ENCODE measurements around the gene COA3. TPM values are rescaled to one million over a fixed set of nuclear protein-coding genes. Genes with fewer than 3 reads are reported as not detected.

The COA3 gene
- total RNA-seq, 1 experiment from 2014 or later, result 74.2 TPM

- no CpG with 5 or more reads among the region's 2 CpGs for WGBS (ENCODE audit: extremely low coverage, insufficient read length, low lambda C conversion rate)
- TF ChIP-seq CTCF (conservative IDR thresholded peaks at IDR 0.05), result no peak
- Histone ChIP-seq H2BK15ac (ENCODE audit: low read depth, low read length) (no peak overlapping the region), H3K4ac (ENCODE audit: low read depth, low read length) (no peak overlapping the region), H3K79me1 (ENCODE audit: insufficient read depth, low read depth, low read length, poor library complexity, severe bottlenecking) (no peaks in the 10 kb centered on the region), H3K56ac (ENCODE audit: insufficient read length, low read depth, low read length) (no peak overlapping the region), H3K14ac (ENCODE audit: insufficient read depth, low read length) (no peak overlapping the region), H3K27ac (ENCODE audit: insufficient read length, low read depth, low read length) (no peak overlapping the region), H3K27me3 (ENCODE audit: insufficient read depth, low read length) (no peaks in the 10 kb centered on the region), H3T11ph (ENCODE audit: low read length) (no peak overlapping the region), H2BK120ac (ENCODE audit: low read depth, low read length, poor library complexity, severe bottlenecking) (no peak overlapping the region), H3K4me1 (ENCODE audit: insufficient read depth, low read length) (no peaks in the 10 kb centered on the region), H3K4me2 (ENCODE audit: insufficient read depth, insufficient read length, low read length) (no peak overlapping the region), H4K8ac (replicated peaks; ENCODE audit: insufficient read length, low read depth, low read length) (no peak overlapping the region), H3K9ac (ENCODE audit: extremely low read depth, insufficient read length, low read length) (no peak overlapping the region), H2BK20ac (ENCODE audit: low read depth, low read length, poor library complexity, severe bottlenecking) (no peak overlapping the region), H3K18ac (ENCODE audit: insufficient read length, low read depth, low read length) (no peak overlapping the region), H2AFZ (ENCODE audit: low read length) (no peak overlapping the region), H2AK5ac (ENCODE audit: insufficient read length, low read length) (no peak overlapping the region), H4K20me1 (ENCODE audit: control insufficient read depth, insufficient read depth, insufficient read length) (no peaks in the 10 kb centered on the region), H4K5ac (ENCODE audit: insufficient read length, low read depth, low read length) (no peak overlapping the region), H3K23me2 (ENCODE audit: insufficient read length, low read depth, low read length, poor library complexity, severe bottlenecking) (no peaks in the 10 kb centered on the region), H2BK12ac (ENCODE audit: insufficient read length, low read depth, low read length) (no peak overlapping the region), H3K9me3 (ENCODE audit: control insufficient read depth, low read depth, low read length) (no peaks in the 10 kb centered on the region), H2BK5ac (ENCODE audit: insufficient read length, low read length) (no peak overlapping the region), H3K79me2 (ENCODE audit: insufficient read depth, low read length) (no peaks in the 10 kb centered on the region), H4K91ac (ENCODE audit: insufficient read length, low read depth, low read length) (no peak overlapping the region), H3K23ac (ENCODE audit: insufficient read length, low read depth, low read length) (no peak overlapping the region)
- H3K4me1 Mint-ChIP-seq, result 0 out of 4 replicates have a peak, but pooled peaks cover 0 to 2% of the 10 kb centered on the region in 2 experiments
- peaks cover 2 to 7% (median 5%) of the 10 kb centered on the region in 3 experiments; a peak in 5 of 7 replicates for H3K36me3 Mint-ChIP-seq (ENCODE audit: insufficient read depth in 1 of 3, low read depth in 3 of 3)
- H3K4me3 Mint-ChIP-seq, result no peak overlapping the region
- H3K27ac Mint-ChIP-seq, result no peak overlapping the region
- peaks cover 5 to 8% of the 10 kb centered on the region in 2 experiments for H3K9me3 Mint-ChIP-seq
- no peak for DNase-seq
- peaks cover 30% of the 10 kb centered on the region for H3K27me3 Mint-ChIP-seq (ENCODE audit: low read depth)
Observed at GRCh38 chr17:42803074-42803883, 4.8 kb upstream of the COA3 start.

Measured in H9 (cell line).